Measurements from ENCODE around the gene SNTA1. TPM values are rescaled to one million over a fixed set of nuclear protein-coding genes. Genes with fewer than 3 reads are reported as not detected.

SNTA1 gene
- total RNA-seq, 4 donors from 2014 or later, result 198 to 320 (median 219) TPM

DNA sequence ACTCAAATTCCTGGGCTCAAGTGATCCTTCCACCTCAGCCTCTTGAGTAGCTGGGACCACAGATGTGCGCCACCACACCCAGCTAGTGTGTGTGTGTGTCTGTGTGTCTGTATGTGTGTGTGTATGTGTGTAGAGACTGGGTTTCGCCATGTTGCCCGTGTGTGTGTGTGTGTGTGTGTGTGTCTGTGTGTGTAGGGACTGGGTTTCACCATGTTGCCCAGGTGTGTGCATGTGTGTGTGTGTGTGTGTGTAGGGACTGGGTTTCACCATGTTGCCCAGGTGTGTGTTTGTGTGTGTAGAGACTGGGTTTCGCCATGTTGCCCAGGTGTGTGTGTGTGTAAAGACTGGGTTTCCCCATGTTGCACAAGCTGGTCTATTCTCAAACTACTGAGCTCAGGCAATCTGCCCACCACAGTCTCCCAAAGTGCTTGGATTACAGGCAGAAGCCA lies 70.5 kb downstream of the SNTA1 start:
- in situ Hi-C loops (cut with MboI; ENCODE audit: low sequenced_read_pairs in 4 of 4), result no loop called here
- TF ChIP-seq POLR2A (IDR thresholded peaks at IDR 0.05), result no peak
- TF ChIP-seq, protein P1, sequence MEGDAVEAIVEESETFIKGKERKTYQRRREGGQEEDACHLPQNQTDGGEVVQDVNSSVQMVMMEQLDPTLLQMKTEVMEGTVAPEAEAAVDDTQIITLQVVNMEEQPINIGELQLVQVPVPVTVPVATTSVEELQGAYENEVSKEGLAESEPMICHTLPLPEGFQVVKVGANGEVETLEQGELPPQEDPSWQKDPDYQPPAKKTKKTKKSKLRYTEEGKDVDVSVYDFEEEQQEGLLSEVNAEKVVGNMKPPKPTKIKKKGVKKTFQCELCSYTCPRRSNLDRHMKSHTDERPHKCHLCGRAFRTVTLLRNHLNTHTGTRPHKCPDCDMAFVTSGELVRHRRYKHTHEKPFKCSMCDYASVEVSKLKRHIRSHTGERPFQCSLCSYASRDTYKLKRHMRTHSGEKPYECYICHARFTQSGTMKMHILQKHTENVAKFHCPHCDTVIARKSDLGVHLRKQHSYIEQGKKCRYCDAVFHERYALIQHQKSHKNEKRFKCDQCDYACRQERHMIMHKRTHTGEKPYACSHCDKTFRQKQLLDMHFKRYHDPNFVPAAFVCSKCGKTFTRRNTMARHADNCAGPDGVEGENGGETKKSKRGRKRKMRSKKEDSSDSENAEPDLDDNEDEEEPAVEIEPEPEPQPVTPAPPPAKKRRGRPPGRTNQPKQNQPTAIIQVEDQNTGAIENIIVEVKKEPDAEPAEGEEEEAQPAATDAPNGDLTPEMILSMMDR (IDR thresholded peaks at IDR 0.05 in 4 of 5, conservative IDR thresholded peaks at IDR 0.05 in 1 of 5), result no peak

DNA sequence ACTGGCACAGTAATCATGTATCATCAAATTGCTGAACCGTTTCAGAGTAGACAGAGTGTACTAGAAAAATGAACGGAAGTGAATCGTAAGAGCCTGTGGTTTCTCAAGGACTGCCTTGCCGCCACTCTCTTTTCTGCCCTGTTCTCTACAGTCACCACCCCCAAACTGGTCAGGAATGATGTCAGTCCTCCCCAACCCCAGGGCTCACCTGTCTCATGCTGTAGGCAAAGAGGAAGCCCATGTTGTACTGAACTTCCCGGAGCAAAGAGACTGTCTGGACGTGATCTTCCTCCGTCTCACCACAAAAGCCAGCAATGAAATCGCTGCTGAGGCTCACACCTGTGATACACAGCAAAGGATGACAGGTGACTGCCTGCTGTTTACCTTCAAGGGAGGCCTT lies 73.3 kb downstream of the SNTA1 start:
- intact Hi-C loops (cut with DNase I; ENCODE audit: low total_unique reads), result no loop called here
- no peaks in the 10 kb centered on the region for H3K4me1 ChIP-seq
- peaks cover 0 to 85% of the 10 kb centered on the region in 2 donors for H3K36me3 ChIP-seq
- no peak for TF ChIP-seq POLR2A (IDR thresholded peaks at IDR 0.05)
- TF ChIP-seq, protein P1 (IDR thresholded peaks at IDR 0.05 in 4 of 5, conservative IDR thresholded peaks at IDR 0.05 in 1 of 5), result no peak
- DNase-seq (no peak), ATAC-seq (no peak)
- no peaks in the 10 kb centered on the region for H3K27me3 ChIP-seq
- H3K27ac ChIP-seq, result no peak overlapping the region
- H3K4me3 ChIP-seq, result no peak overlapping the region
- H3K9me3 ChIP-seq, result no peaks in the 10 kb centered on the region
- in situ Hi-C loops (cut with MboI; ENCODE audit: low sequenced_read_pairs in 4 of 4), result no loop called here

More for the DNA sequence above, 70.5 kb downstream of the SNTA1 start:
- H3K36me3 ChIP-seq, result peaks cover 0 to 79% of the 10 kb centered on the region in 2 donors
- ATAC-seq, result no peak
- no peaks in the 10 kb centered on the region for H3K9me3 ChIP-seq
- no peak for DNase-seq
- no peak overlapping the region for H3K4me3 ChIP-seq
- no peak overlapping the region for H3K27ac ChIP-seq
- H3K4me1 ChIP-seq, result no peaks in the 10 kb centered on the region
- intact Hi-C loops (cut with DNase I; ENCODE audit: low total_unique reads), result no loop called here
- no peaks in the 10 kb centered on the region for H3K27me3 ChIP-seq

DNA sequence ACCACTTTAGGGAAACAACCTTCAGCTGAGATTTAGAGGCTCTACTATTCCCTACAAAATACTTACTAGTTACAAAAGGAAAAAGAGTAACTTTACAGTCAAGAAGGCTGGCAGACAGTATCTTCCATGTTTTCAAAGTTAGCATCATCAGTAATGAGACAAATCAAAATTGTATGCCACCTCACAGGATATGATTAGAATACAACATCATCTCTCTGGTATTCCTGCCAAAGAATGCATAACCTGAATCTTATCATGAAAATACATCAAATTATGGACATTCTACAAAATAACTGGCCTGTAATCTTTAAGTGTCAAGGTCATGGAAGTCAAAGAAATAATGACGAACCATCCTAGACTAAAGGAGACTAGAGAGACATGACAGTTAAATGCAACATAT lies 80.7 kb downstream of the SNTA1 start:
- in situ Hi-C loops (cut with MboI; ENCODE audit: low sequenced_read_pairs in 4 of 4) (no loop called here), intact Hi-C loops (cut with DNase I; ENCODE audit: low total_unique reads) (no loop called here)
- DNase-seq (no peak), ATAC-seq (no peak)
- Histone ChIP-seq H3K27ac (no peak overlapping the region), H3K9me3 (no peaks in the 10 kb centered on the region), H3K4me1 (no peaks in the 10 kb centered on the region), H3K4me3 (no peak overlapping the region), H3K27me3 (no peaks in the 10 kb centered on the region), H3K36me3 (peaks cover 0 to 75% of the 10 kb centered on the region in 2 donors)
- TF ChIP-seq, protein P1 (IDR thresholded peaks at IDR 0.05 in 4 of 5, conservative IDR thresholded peaks at IDR 0.05 in 1 of 5), result no peak
- TF ChIP-seq POLR2A (IDR thresholded peaks at IDR 0.05), result no peak

DNA sequence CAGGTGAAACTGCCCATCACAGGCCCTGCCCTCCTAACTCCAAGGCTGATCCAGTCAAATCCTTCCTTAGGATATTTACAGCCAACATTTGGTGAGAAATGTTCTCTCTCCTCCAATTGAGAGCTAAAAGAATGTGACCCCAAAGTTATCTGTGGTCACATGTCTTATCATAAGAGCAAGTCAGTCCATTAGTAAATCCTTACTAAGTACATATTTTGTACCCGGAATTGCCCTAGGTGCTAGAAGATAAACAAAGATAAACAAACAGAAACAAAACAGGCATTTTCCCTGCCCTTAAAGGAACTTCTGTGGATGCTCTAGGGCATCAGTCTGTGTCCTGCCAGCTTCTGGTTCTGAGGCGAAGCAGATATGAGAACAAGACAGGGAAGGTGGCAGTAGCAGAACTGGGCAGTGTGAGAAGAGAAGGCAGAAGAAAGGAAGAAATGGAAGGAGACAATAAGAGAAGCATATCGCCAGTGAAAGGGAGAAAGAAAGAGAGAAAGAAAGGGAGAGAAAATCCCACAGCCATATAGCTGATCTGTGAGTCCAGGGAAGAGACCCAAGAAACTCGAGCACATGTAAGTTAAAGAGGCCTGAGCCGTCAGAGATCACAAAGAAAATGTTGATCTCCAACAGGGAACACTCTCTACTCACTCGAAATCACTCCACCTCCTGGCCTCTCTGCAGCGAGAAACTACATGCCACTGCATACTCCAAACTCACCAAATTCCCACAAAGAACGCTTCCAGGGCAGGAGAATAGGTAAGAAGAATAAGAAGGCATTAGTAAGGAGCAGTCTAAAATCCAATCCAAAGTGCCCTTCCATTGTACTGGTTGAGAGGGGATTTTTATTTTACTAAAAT lies 83.9 kb downstream of the SNTA1 start:
- H3K27me3 ChIP-seq, result no peaks in the 10 kb centered on the region
- intact Hi-C loops (cut with DNase I; ENCODE audit: low total_unique reads), result no loop called here
- no peak for TF ChIP-seq POLR2A (IDR thresholded peaks at IDR 0.05)
- TF ChIP-seq, protein P1 (IDR thresholded peaks at IDR 0.05 in 4 of 5, conservative IDR thresholded peaks at IDR 0.05 in 1 of 5), result no peak
- in situ Hi-C loops (cut with MboI; ENCODE audit: low sequenced_read_pairs in 4 of 4), result no loop called here
- no peak overlapping the region for H3K4me3 ChIP-seq
- DNase-seq, result no peak
- no peaks in the 10 kb centered on the region for H3K9me3 ChIP-seq
- no peak for ATAC-seq
- peaks cover 0 to 63% of the 10 kb centered on the region in 2 donors for H3K36me3 ChIP-seq
- H3K4me1 ChIP-seq, result no peaks in the 10 kb centered on the region
- H3K27ac ChIP-seq, result no peak overlapping the region

Other genes with a start within 250 kb of the SNTA1 start
- gene BPIFA3, start 226.4 kb downstream of the SNTA1 start, total RNA-seq, result not detected
- not detected for gene BPIFA1, start 207.8 kb downstream of the SNTA1 start, total RNA-seq
- gene BPIFB1, start 160.5 kb downstream of the SNTA1 start, total RNA-seq, result not detected
- 10 to 100 TPM; 23.2 to 27.6 (median 25.8) TPM for gene CDK5RAP1, start 42.2 kb downstream of the SNTA1 start, total RNA-seq
- gene CBFA2T2, start 46.3 kb upstream of the SNTA1 start, total RNA-seq, result 1 to 10 TPM; 6.9 to 8.9 (median 7.9) TPM
- gene C20orf144, start 218.6 kb upstream of the SNTA1 start, total RNA-seq, result not detected
- gene ACTL10, start 223.2 kb upstream of the SNTA1 start, total RNA-seq, result under 1 TPM in 2 of 4 donors, not detected in 2; 0.22 to 0.39 TPM
- 100 to 1,000 TPM in 2 of 4 donors, 10 to 100 TPM in 2; 72.3 to 127 (median 107) TPM for gene NECAB3, start 230.7 kb upstream of the SNTA1 start, total RNA-seq
- gene E2F1, start 242.6 kb upstream of the SNTA1 start, total RNA-seq, result 1 to 10 TPM in 2 of 4 donors, under 1 TPM in 1, not detected in 1; 1.00 to 2.0 (median 1.4) TPM